Caco-2 (cell line): ENCODE results near the gene DERL3. TPM values are rescaled to one million over a fixed set of nuclear protein-coding genes. Genes with fewer than 3 reads are reported as not detected.

Experiments
- BruUV-seq: library from RNA; stranded (reverse); fragments of 400-500 nt; replicated peaks from 2 replicates; lab custom pipeline; 2021; lab: Mats Ljungman, UMichigan
- CTCF ChIA-PET: fragments of 300-600 bp; sonication (Branson Sonifier 250); formaldehyde crosslinking; loops from one replicate; lab custom pipeline; 2022; ENCODE audit warnings: antibody characterized with exemption; lab: Charles Lee
- POLR2A ChIA-PET: fragments of 300-600 bp; sonication (Branson Sonifier 250); formaldehyde crosslinking; loops from one replicate; lab custom pipeline; 2022; ENCODE audit warnings: antibody characterized with exemption; lab: Charles Lee
- DNase-seq, 2 experiments: peaks; one replicate each; pipeline versions ENCODE4 v3.0.0 to v3.0.0-alpha.2; 2020 to 2022
- H3K27me3 ChIP-seq: replicated peaks from 2 replicates; pipeline ENCODE4 v1.6.0; 2011; ENCODE audit warnings: low read length; ENCODE audit not compliant: control insufficient read depth, insufficient read depth
- H3K36me3 ChIP-seq: 2 replicates; pipeline ENCODE4 v1.5.1; 2011; ENCODE audit warnings: low read length; ENCODE audit not compliant: control insufficient read depth, insufficient read depth
- H3K4me1 ChIP-seq: fragments of 250-450 bp; sonication (Bioruptor Pico); 2 replicates; pipeline ENCODE4 v1.5.1; 2020; ENCODE audit warnings: mild to moderate bottlenecking
- H3K4me3 ChIP-seq: 2 replicates; pipeline ENCODE4 v1.5.1; 2011; ENCODE audit warnings: low read depth, mild to moderate bottlenecking, control low read depth, low read length
- H3K9me3 ChIP-seq: fragments of 250-450 bp; sonication (Bioruptor Pico); 2 replicates; pipeline ENCODE4 v1.5.1; 2020; ENCODE audit warnings: mild to moderate bottlenecking, moderate library complexity
- H3K27ac Mint-ChIP-seq: one replicate; pipeline ENCODE4 v1.8.0; 2022; ENCODE audit warnings: mixed read lengths; ENCODE audit not compliant: unreplicated experiment
- H3K27me3 Mint-ChIP-seq: one replicate; pipeline ENCODE4 v1.8.0; 2022; ENCODE audit warnings: mixed read lengths; ENCODE audit not compliant: insufficient read depth, unreplicated experiment
- H3K36me3 Mint-ChIP-seq: one replicate; pipeline ENCODE4 v1.8.0; 2022; ENCODE audit warnings: mild to moderate bottlenecking, mixed read lengths; ENCODE audit not compliant: insufficient read depth, unreplicated experiment
- H3K4me1 Mint-ChIP-seq: one replicate; pipeline ENCODE4 v1.8.0; 2022; ENCODE audit warnings: low read depth, mixed read lengths; ENCODE audit not compliant: unreplicated experiment
- H3K4me3 Mint-ChIP-seq: one replicate; pipeline ENCODE4 v1.8.0; 2022; ENCODE audit warnings: mild to moderate bottlenecking, moderate library complexity, mixed read lengths; ENCODE audit not compliant: unreplicated experiment
- H3K9me3 Mint-ChIP-seq: one replicate; pipeline ENCODE4 v1.8.0; 2022; ENCODE audit warnings: mixed read lengths; ENCODE audit not compliant: unreplicated experiment
- intact Hi-C: fragments of 100-400 bp; cut with micrococcal nuclease; formaldehyde crosslinking; loops from one replicate; pipeline ENCODE4 v1.10.0; 2022; ENCODE audit not compliant: unreplicated experiment
- total RNA-seq: library from RNA; stranded (reverse); gene quantifications from 2 replicates; pipeline ENCODE4 v1.2.3, GENCODE V29; 2022
- TF ChIP-seq, protein P1 (sequence below), 2 experiments: fragments of 200-600 bp in 1 of 2; IDR thresholded peaks; 1 replicate in 1 of 2; 2 replicates in 1 of 2; pipeline versions ENCODE4 v1.5.1 to v1.8.0; 2011 to 2022; ENCODE audit warnings: antibody characterized with exemption in 1 of 2, control low read depth in 1 of 2, inconsistent platforms in 1 of 2, low read depth in 1 of 2, low read length in 1 of 2, mild to moderate bottlenecking in 1 of 2, moderate library complexity in 1 of 2; ENCODE audit not compliant: insufficient read depth in 1 of 2, severe bottlenecking in 1 of 2, unreplicated experiment in 1 of 2

DERL3 gene
- total RNA-seq, 1 experiment from 2014 or later, result 4.4 TPM

DNA sequence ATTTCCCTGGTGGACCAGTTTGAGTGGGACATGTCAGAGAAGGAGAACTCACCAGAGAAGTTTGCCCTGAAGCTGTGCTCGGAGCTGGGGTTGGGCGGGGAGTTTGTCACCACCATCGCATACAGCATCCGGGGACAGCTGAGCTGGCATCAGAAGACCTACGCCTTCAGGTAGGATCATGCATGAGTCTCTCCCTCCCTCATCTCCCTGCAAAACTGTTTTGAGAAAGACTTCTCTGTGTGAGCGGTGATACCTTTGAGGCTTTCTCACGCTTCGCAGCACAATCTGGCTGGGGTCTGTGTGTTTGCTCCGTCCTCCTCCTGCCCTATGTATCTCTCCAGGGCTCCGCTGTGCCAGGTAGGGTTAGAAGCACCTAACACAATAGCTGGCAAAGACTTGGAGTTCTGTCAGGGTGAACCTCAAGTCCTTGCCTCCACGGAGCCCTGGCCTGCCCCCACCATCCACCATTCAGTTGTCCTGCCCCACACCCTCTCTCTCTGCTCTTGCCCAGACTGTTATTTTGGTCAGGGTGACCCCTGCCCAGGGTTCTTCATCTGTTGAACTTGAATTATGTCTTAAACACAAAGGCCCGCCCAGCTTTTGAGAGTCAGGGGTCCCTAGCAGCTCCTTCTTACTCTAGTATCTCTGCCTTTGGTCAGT lies 13.4 kb downstream of the DERL3 start:
- intact Hi-C loops, result no loop called here
- Mint-ChIP-seq H3K27me3 (no peaks in the 10 kb centered on the region), H3K4me1 (no peaks in the 10 kb centered on the region), H3K4me3 (no peak overlapping the region), H3K9me3 (no peaks in the 10 kb centered on the region), H3K27ac (no peak overlapping the region), H3K36me3 (peaks cover 70% of the 10 kb centered on the region)
- Histone ChIP-seq H3K4me1 (no peaks in the 10 kb centered on the region), H3K9me3 (no peaks in the 10 kb centered on the region), H3K36me3 (peaks cover 3% of the 10 kb centered on the region), H3K27me3 (no peaks in the 10 kb centered on the region), H3K4me3 (no peak overlapping the region)
- CTCF ChIA-PET, result no interaction called here
- POLR2A ChIA-PET, result no interaction called here
- no TSS peak for BruUV-seq
- TF ChIP-seq, protein P1, sequence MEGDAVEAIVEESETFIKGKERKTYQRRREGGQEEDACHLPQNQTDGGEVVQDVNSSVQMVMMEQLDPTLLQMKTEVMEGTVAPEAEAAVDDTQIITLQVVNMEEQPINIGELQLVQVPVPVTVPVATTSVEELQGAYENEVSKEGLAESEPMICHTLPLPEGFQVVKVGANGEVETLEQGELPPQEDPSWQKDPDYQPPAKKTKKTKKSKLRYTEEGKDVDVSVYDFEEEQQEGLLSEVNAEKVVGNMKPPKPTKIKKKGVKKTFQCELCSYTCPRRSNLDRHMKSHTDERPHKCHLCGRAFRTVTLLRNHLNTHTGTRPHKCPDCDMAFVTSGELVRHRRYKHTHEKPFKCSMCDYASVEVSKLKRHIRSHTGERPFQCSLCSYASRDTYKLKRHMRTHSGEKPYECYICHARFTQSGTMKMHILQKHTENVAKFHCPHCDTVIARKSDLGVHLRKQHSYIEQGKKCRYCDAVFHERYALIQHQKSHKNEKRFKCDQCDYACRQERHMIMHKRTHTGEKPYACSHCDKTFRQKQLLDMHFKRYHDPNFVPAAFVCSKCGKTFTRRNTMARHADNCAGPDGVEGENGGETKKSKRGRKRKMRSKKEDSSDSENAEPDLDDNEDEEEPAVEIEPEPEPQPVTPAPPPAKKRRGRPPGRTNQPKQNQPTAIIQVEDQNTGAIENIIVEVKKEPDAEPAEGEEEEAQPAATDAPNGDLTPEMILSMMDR (IDR thresholded peaks at IDR 0.05; ENCODE audit: insufficient read depth in 1 of 2, low read depth in 1 of 2, low read length in 1 of 2, severe bottlenecking in 1 of 2, unreplicated experiment in 1 of 2), result no peak
- DNase-seq, result no peak

DNA sequence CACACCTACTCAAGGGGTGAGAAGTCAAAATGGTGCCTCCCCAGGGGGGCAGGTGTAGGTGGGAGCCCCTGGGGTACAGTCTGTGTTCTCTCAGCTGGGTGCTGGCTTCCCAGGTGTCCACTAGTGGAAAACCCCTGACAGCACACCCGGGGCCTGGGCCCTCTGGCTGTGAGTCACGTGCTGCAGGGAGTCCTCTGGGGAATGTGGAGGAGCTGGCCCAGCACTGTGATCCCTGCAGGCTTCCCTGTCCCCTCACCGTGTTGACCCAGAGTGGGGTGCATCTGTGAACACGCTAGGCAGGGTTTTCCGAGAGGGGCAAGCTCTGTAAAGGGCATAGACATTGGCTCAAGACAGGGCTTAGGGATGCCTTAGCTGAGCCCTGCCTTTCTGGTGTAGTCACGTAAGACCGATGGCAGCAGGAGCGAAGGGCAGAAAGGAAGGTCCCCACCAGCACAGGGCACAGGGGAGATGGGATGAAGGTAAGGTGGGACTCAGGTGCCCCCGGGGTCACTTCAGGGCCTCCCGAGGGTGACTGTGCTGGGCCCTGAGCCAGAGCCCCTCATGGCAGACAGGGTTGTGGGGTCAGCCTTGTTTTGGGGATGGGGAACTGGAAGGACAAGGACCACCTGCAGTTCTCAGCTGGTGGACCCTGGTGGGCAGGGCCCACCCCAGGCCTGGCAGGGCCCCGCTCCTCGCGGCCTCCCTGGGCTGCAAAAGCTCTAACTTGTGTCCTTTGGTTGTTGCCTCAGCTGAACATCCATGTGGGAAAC lies 14.1 kb downstream of the DERL3 start:
- POLR2A ChIA-PET, result no interaction called here
- CTCF ChIA-PET, result interaction anchor here (0.6 kb wide), 1 partner anchor 25 kb away, joined by 3 read pairs; no protein-coding TSS in a partner anchor
- no peaks in the 10 kb centered on the region for H3K9me3 Mint-ChIP-seq

DNA sequence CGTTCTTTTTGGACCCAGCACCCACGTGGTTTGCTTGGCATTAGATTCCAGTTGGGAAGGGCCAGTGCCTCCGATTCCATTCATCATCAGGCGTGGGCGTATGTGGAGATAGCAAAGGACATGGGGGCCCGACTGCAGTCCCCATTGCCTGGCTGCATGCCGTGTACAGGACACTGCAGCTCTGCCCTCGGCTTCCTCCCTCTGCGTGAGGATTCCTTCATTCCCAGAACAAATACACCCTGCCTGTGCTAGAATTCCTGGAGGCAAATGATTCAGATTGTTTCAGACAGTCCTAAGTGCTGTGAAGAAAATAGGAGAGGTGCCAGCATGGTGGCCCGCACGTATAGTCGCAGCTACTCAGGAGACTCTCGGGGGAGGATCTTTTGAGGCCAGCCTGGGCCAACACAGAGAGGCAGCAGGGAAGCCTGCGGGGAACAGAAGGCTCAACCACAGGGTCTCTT lies 15.4 kb downstream of the DERL3 start:
- no peaks in the 10 kb centered on the region for H3K4me1 ChIP-seq
- H3K4me1 Mint-ChIP-seq, result no peaks in the 10 kb centered on the region
- H3K27me3 ChIP-seq, result no peaks in the 10 kb centered on the region
- H3K9me3 ChIP-seq, result no peaks in the 10 kb centered on the region
- CTCF ChIA-PET, result interaction anchor here (0.6 to 0.8 kb wide), 3 partner anchors 26 to 496 kb away, joined by 3 to 4 read pairs (median 3); partner anchors contain the start of gene MMP11
- no peak overlapping the region for H3K27ac Mint-ChIP-seq
- no peaks in the 10 kb centered on the region for H3K27me3 Mint-ChIP-seq
- H3K36me3 ChIP-seq, result peaks cover 3% of the 10 kb centered on the region
- intact Hi-C loops, result no loop called here
- H3K9me3 Mint-ChIP-seq, result no peaks in the 10 kb centered on the region
- POLR2A ChIA-PET, result no interaction called here
- no peak for DNase-seq
- no peak overlapping the region for H3K4me3 ChIP-seq
- H3K36me3 Mint-ChIP-seq, result peaks cover 71% of the 10 kb centered on the region
- TF ChIP-seq, protein P1 (IDR thresholded peaks at IDR 0.05; ENCODE audit: insufficient read depth in 1 of 2, low read depth in 1 of 2, low read length in 1 of 2, severe bottlenecking in 1 of 2, unreplicated experiment in 1 of 2), result no peak
- BruUV-seq, result no TSS peak
- H3K4me3 Mint-ChIP-seq, result no peak overlapping the region

More for the DNA sequence above, 14.1 kb downstream of the DERL3 start:
- H3K4me3 Mint-ChIP-seq, result no peak overlapping the region
- no peak for DNase-seq
- intact Hi-C loops, result no loop called here
- Histone ChIP-seq H3K36me3 (peaks cover 3% of the 10 kb centered on the region), H3K27me3 (no peaks in the 10 kb centered on the region), H3K4me3 (no peak overlapping the region), H3K9me3 (no peaks in the 10 kb centered on the region), H3K4me1 (no peaks in the 10 kb centered on the region)
- TF ChIP-seq, protein P1 (IDR thresholded peaks at IDR 0.05; ENCODE audit: insufficient read depth in 1 of 2, low read depth in 1 of 2, low read length in 1 of 2, severe bottlenecking in 1 of 2, unreplicated experiment in 1 of 2), result no peak
- no peaks in the 10 kb centered on the region for H3K27me3 Mint-ChIP-seq
- H3K36me3 Mint-ChIP-seq, result peaks cover 70% of the 10 kb centered on the region
- no peaks in the 10 kb centered on the region for H3K4me1 Mint-ChIP-seq
- no peak overlapping the region for H3K27ac Mint-ChIP-seq
- BruUV-seq, result no TSS peak
